Suprapubic skin (tissue), 4 donors: ENCODE results near the gene PPP2R3A. TPM values are rescaled to one million over a fixed set of nuclear protein-coding genes. Genes with fewer than 3 reads are reported as not detected.

Experiments
- DNase-seq, 2 donors: peaks; one replicate each; pipeline ENCODE4 v3.0.0-alpha.2; 2019; ENCODE audit warnings: low spot score in 2 of 2
- H3K27ac ChIP-seq: fragments of 200-600 bp; sonication (generic); one replicate; pipeline ENCODE4 v1.5.1; 2019
- H3K27me3 ChIP-seq: fragments of 200-600 bp; sonication (generic); one replicate; pipeline ENCODE4 v1.5.1; 2019
- H3K36me3 ChIP-seq: fragments of 200-600 bp; sonication (generic); one replicate; pipeline ENCODE4 v1.5.1; 2019
- H3K4me1 ChIP-seq: fragments of 200-600 bp; sonication (generic); one replicate; pipeline ENCODE4 v1.5.1; 2019
- H3K4me3 ChIP-seq: fragments of 200-600 bp; sonication (generic); one replicate; pipeline ENCODE4 v1.5.1; 2019; ENCODE audit warnings: mild to moderate bottlenecking
- H3K9me3 ChIP-seq: fragments of 200-600 bp; sonication (generic); one replicate; pipeline ENCODE4 v1.5.1; 2019
- CTCF ChIP-seq, 2 donors: fragments of 200-600 bp in 1 of 2; fragments of 450-650 bp in 1 of 2; sonication (generic) in 1 of 2; IDR thresholded peaks; one replicate each; pipeline ENCODE4 v1.5.1; 2016 to 2019; ENCODE audit warnings: antibody characterized with exemption in 2 of 2, mild to moderate bottlenecking in 1 of 2, moderate library complexity in 1 of 2
- EP300 ChIP-seq: sonication (generic); formaldehyde crosslinking; IDR thresholded peaks from one replicate; pipeline ENCODE4 v1.6.1; 2017; ENCODE audit warnings: antibody characterized with exemption
- POLR2A ChIP-seq, 2 donors: fragments of 450-650 bp; IDR thresholded peaks; one replicate each; pipeline ENCODE4 v1.6.1; 2017; ENCODE audit warnings: antibody characterized with exemption in 2 of 2, mild to moderate bottlenecking in 2 of 2, moderate library complexity in 2 of 2
- POLR2AphosphoS5 ChIP-seq, 3 donors: sonication (generic); formaldehyde crosslinking; IDR thresholded peaks; one replicate each; pipeline ENCODE4 v1.6.1; 2017; ENCODE audit warnings: antibody characterized with exemption in 3 of 3
- WGBS: methylation state at CpG from one replicate; pipeline ENCODE4 v1.1.5; 2018; 5-methylcytosine and 5-hydroxymethylcytosine counted together
- total RNA-seq, 4 donors: library from RNA; depleted of rRNA; stranded (reverse); fragments of >200 nt; gene quantifications; one replicate each; pipeline ENCODE4 v1.1.0, GENCODE V29; 2016

PPP2R3A gene
- total RNA-seq, 4 donors from 2014 or later = 51.2 to 71.7 (median 52.9) TPM

- Histone ChIP-seq H3K9me3 (no peaks in the 10 kb centered on the region), H3K27me3 (no peaks in the 10 kb centered on the region), H3K36me3 (no peaks in the 10 kb centered on the region), H3K27ac (no peak overlapping the region), H3K4me1 (peaks cover 27% of the 10 kb centered on the region), H3K4me3 (no peak overlapping the region)
- peak in 1 of 2 donors; percentile 11 for TF ChIP-seq CTCF (IDR thresholded peaks at IDR 0.05)
- TF ChIP-seq POLR2A (IDR thresholded peaks at IDR 0.05) = no peak
- 47% methylated on average over 1 of the region's 1 CpG for WGBS
- no peak for DNase-seq
These were observed 46.9 kb upstream of the PPP2R3A start for GRCh38 chr3:135918600-135918999.

GRCh38 chr3:135920275-135920674, 45.3 kb upstream of the PPP2R3A start:
- H3K9me3 ChIP-seq = no peaks in the 10 kb centered on the region
- no peaks in the 10 kb centered on the region for H3K36me3 ChIP-seq
- no peaks in the 10 kb centered on the region for H3K27me3 ChIP-seq
- WGBS = 80% methylated on average over 2 of the region's 2 CpGs
- H3K4me1 ChIP-seq = peaks cover 27% of the 10 kb centered on the region
- H3K4me3 ChIP-seq = no peak overlapping the region
- H3K27ac ChIP-seq = no peak overlapping the region
- TF ChIP-seq CTCF (IDR thresholded peaks at IDR 0.05) (no peak), POLR2AphosphoS5 (IDR thresholded peaks at IDR 0.05) (no peak), POLR2A (IDR thresholded peaks at IDR 0.05) (no peak), EP300 (no peak)
- no peak for DNase-seq

DNA sequence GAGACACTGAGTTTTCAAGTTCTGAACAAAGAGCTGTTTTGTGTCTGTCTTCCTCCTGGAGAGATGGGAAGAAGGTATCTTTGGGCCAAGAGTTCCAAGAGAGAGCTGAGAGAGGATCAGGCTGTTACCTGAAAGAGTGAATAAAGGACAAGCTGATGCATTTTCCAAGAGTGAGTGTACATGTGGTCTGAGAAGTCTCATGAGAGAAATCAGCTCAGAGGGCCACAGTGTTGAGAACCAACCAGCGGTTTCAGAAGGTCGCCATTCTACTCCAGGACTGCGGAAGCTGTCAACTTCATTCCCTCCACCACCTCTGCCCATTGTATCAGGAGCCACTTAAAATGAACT, 42.7 kb upstream of the PPP2R3A start:
- no peak overlapping the region for H3K4me3 ChIP-seq
- WGBS = 88% methylated on average over 3 of the region's 3 CpGs
- H3K27ac ChIP-seq = peak overlapping the region; percentile 59
- H3K9me3 ChIP-seq = no peaks in the 10 kb centered on the region
- H3K36me3 ChIP-seq = no peaks in the 10 kb centered on the region
- H3K27me3 ChIP-seq = no peaks in the 10 kb centered on the region
- no peak for DNase-seq
- H3K4me1 ChIP-seq = peaks cover 22% of the 10 kb centered on the region
- TF ChIP-seq POLR2AphosphoS5 (IDR thresholded peaks at IDR 0.05) = no peak
- TF ChIP-seq EP300 = no peak
- no peak for TF ChIP-seq POLR2A (IDR thresholded peaks at IDR 0.05)
- no peak for TF ChIP-seq CTCF (IDR thresholded peaks at IDR 0.05)

DNA sequence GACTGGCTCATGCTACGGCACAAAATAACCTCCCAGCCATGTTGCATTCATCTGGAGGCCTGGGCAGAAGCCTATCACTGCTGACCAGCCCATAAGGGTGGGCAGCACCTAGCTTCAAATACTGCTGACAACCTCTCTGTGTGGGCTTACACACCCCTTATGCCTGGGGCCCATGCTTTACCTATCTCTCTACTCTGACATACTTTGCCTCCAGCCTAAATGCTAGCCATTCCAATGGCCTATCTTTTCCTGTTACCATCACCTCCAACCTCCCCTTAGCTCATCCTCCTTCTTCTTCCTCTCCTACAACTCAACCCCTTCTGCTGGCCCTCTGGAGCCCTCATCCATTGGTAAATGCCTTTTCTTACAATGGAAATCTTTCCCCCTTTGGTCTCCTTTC, 41.0 kb upstream of the PPP2R3A start:
- Histone ChIP-seq H3K27me3 (no peaks in the 10 kb centered on the region), H3K9me3 (no peaks in the 10 kb centered on the region)
- WGBS = 100% methylated on average over 1 of the region's 1 CpG

DNA sequence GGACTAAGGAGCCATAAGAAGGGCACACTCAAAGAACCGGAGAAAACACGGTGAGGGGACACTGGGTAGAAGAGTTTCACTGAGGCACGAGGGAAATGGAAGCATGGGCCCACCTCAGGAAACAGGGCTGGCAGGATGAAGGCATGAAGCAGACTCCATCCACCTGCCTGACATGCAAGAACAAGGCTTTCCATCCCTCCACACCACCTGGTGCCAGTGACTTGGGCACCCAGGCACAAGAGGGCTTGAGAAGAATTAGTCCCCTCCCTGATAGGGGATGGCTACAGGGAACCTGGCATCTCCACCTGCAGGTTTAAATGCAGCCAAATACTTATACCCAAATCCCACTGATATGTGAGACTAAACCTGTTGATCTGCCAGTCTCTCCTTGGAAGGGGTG, 38.9 kb upstream of the PPP2R3A start:
- 57% methylated on average over 3 of the region's 3 CpGs for WGBS
- TF ChIP-seq POLR2A (IDR thresholded peaks at IDR 0.05) = no peak
- no peak for TF ChIP-seq EP300
- no peaks in the 10 kb centered on the region for H3K36me3 ChIP-seq

More for the DNA sequence above, 41.0 kb upstream of the PPP2R3A start:
- H3K4me1 ChIP-seq = peaks cover 26% of the 10 kb centered on the region
- no peak overlapping the region for H3K4me3 ChIP-seq
- no peaks in the 10 kb centered on the region for H3K36me3 ChIP-seq
- DNase-seq = no peak
- no peak overlapping the region for H3K27ac ChIP-seq
- TF ChIP-seq CTCF (IDR thresholded peaks at IDR 0.05) = no peak
- TF ChIP-seq EP300 = no peak
- TF ChIP-seq POLR2A (IDR thresholded peaks at IDR 0.05) = no peak
- TF ChIP-seq POLR2AphosphoS5 (IDR thresholded peaks at IDR 0.05) = no peak

GRCh38 chr3:135927155-135927554, 38.4 kb upstream of the PPP2R3A start:
- DNase-seq = no peak
- Histone ChIP-seq H3K27ac (peak overlapping the region; percentile 44), H3K9me3 (no peaks in the 10 kb centered on the region), H3K4me1 (peaks cover 34% of the 10 kb centered on the region), H3K27me3 (no peaks in the 10 kb centered on the region), H3K4me3 (no peak overlapping the region), H3K36me3 (no peaks in the 10 kb centered on the region)
- 25% methylated on average over 1 of the region's 1 CpG for WGBS
- TF ChIP-seq CTCF (IDR thresholded peaks at IDR 0.05) (no peak), POLR2AphosphoS5 (IDR thresholded peaks at IDR 0.05) (peak in 1 of 3 donors; percentile 7)

More for the DNA sequence above, 38.9 kb upstream of the PPP2R3A start:
- Histone ChIP-seq H3K27me3 (no peaks in the 10 kb centered on the region), H3K4me3 (no peak overlapping the region), H3K9me3 (no peaks in the 10 kb centered on the region), H3K4me1 (peaks cover 35% of the 10 kb centered on the region), H3K27ac (peak overlapping the region; percentile 44)
- no peak for DNase-seq
